HG03139 (cell line): ENCODE data around the gene SCAP.
"Not testable (repeated sequence)": the region's sequence is repeated elsewhere in the genome, so short reads cannot be mapped to it uniquely, and the experiment has no call there.

Experiments used
- ATAC-seq: cut with Tn5 transposase; IDR thresholded peaks from one replicate; pipeline ENCODE4 v1.9.1; 2021; ENCODE audit not compliant: unreplicated experiment

Gene SCAP

GRCh38 chr3:47475570-47476329, at the start of gene SCAP:
Gene SCAP, minus strand, starts transcription at chr3:47475941. Its CDS starts 32,948 bp downstream, at chr3:47442993.
- peak; percentile 81 for ATAC-seq

GRCh38 chr3:47523310-47524073, 47.8 kb upstream of the SCAP start:
- ATAC-seq, result no peak

GRCh38 chr3:47522082-47522987, 46.6 kb upstream of the SCAP start:
- no peak for ATAC-seq

- no peak for ATAC-seq
Measured at GRCh38 chr3:47520756-47521155, 45.0 kb upstream of the SCAP start.

GRCh38 chr3:47517937-47518336, 42.2 kb upstream of the SCAP start:
- no peak for ATAC-seq

DNA sequence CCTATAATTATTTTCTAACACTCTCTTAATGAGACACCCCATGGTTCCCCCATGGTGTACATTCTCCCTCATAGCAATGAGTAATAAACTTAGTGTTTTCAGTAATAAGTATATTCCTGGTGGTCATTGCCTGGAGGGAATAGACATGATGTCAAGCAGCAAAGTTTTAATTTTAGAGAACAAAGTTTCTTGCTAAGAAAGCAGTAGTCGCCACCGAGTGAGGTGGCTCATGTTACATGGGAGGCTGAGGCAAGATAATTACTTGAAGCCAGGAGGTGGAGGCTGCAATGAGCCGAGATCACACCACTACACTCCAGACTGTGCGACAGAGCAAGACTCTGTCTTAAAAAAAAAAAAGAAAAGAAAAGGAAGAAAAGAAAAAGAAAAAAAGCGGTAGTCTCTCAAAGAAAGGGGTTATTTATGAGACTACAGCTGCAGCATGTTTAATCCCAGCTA, 40.2 kb upstream of the SCAP start:
- no peak for ATAC-seq

DNA sequence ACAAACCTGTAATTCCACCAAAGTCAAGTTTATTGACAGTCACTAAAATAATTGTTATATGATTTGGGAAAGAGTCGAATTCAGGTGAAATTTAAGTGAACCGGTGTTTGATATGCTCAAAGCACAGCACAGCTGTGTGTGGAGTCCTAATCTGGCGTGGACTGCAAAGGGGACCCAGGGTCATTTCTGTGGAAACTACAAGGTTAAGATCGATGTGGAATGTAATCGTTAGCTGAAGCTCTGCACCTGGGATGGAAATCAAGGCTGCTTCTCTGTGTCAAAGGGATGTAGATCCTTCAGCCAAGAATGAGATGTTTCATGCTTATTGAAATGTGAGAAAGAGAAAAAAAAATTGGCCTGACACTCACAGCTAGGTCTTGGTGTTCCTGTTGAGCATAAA, 39.4 kb upstream of the SCAP start:
- ATAC-seq, result no peak

DNA sequence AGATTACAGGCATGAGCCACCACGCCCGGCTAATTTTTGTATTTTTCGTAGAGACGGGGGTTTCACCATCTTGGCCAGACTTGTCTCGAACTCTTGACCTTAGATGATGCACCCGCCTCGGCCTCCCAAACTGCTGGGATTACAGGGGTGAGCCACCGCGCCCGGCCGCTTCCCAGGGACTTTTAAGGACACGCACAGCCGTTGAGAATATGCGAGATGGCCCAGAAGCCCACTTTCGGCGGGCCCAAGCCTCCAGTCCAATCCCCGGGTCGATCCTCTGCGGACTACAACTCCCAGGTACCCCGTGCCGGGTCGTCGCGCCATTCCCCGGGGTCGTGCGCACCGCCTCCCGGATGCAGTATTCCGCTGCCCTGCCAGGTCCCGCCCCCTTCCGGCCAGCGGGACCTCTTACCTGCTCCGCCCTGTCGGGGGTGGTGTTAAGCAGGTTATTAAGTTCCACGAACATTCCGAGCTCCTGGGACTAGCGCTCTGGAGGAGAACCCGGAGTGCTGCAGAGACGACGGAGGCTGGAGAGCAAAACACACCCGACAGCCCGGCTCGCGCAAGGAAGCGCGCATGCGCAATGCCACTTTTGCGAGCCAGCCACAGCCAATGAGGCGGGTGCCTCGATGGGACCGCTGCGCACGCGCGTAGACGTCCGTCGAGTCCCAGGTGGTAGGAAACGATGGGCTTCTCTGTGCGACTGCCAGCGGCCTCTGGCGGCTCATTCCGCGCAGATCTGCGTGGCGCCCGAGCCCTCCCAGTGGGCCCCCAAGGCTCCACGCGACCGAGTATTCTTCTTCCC, 37.6 kb upstream of the SCAP start, which contains the start of gene ELP6:
Gene ELP6, minus strand, starts transcription at position 588 of the 805 bp plus-strand sequence. Its CDS starts 122 bp downstream, at position 466.
- peak; percentile 88 for ATAC-seq

- ATAC-seq, result no peak
Measured at GRCh38 chr3:47512416-47513124, 36.8 kb upstream of the SCAP start.

DNA sequence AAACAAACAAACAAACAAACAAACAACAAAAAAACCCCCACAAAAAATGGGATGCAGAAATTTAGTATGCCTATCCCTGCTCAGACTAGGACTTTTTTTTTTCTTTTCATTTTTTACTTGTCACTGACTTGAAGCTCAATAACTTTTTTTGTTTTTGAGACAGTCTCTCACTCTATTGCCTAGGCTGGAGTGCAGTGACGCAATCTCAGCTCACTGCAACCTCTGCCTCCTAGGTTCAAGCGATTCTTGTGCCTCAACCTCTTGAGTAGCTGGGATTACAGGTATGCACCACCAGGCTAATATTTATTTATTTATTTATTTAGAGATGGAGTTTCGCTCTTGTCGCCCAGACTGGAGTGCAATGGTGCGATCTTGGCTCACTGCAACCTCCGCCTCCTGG, 29.5 kb upstream of the SCAP start:
- ATAC-seq, result not testable (repeated sequence)

DNA sequence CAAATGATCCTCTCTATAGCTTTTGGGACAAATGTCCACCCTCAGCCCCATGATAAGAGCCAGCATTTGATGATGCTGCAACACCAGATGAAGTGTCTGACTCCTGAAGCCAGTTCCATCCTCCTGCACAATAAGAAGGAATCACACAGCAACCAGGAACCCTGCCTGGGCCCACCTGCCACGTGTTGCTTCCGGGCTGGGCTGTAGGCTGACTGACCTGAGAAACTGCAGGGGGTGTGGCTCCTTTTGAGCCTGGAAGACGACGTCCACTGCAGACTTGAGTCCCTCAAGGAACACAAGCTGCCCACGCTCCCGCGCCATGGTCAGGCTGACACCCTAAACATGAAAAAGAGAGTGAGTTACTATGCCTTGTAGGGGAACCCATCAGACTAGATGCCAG, 28.4 kb upstream of the SCAP start:
- ATAC-seq, result no peak

GRCh38 chr3:47503033-47503432, 27.3 kb upstream of the SCAP start:
- no peak for ATAC-seq

DNA sequence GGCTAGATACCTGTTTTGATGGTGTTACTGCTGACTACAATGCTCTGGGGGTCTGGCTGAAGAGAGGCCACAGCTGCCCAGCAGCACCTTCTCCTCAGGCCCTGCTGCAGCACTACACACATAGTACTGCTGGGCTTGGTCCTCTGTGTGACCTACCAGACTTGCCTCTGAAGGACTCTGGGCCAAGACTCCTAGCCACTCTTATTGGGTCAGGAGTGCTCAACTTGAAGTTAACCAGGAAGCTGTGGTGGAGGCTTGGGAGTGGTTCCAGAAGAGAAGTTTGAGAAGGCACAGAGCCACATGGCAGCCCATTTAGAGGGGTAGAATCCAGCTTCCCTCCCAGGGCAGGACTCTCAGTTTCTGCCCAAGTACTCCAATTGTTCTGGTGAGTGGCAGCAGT, 21.2 kb upstream of the SCAP start:
- ATAC-seq, result no peak

GRCh38 chr3:47495886-47496285, 20.1 kb upstream of the SCAP start:
- ATAC-seq, result no peak

DNA sequence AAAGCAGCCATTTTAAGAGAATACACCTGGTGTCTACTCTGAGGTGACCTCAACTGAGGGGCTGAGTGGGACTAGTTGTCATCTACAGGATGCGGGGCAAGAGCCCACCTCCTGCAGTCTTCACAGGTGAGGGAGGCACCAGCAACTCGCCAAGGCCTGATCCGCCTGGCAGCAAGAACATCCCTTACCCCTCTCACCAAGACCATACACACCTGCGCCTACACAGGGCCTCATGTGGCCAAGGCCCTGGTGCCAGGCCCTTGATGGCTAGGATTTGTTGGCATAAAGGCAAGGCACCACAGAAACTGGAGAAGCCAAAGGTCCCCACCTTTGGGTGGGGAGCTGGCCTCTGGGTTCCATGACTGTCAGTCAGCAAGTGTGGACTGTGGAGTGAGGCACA, 19.4 kb upstream of the SCAP start:
- ATAC-seq, result no peak

GRCh38 chr3:47491777-47492176, 16.0 kb upstream of the SCAP start:
- no peak for ATAC-seq

DNA sequence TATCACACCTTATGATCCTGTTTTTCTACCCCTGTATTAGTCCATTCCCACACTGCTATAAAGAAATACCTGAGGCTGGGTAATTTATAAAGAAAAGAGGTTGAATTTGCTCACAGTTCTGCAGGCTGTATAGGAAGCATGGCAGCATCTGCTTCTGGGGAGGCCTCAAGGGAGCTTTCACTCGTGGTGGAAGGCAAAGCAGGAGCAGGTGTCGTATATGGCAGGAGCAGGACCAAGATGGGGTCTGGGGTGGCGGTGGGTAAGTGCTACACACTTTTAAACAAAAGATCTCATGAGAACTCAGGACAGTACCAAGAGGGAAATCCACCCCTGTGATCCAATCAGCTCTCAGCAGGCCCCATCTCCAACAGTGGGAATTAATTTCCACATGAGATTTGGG, 15.4 kb upstream of the SCAP start:
- ATAC-seq, result no peak

DNA sequence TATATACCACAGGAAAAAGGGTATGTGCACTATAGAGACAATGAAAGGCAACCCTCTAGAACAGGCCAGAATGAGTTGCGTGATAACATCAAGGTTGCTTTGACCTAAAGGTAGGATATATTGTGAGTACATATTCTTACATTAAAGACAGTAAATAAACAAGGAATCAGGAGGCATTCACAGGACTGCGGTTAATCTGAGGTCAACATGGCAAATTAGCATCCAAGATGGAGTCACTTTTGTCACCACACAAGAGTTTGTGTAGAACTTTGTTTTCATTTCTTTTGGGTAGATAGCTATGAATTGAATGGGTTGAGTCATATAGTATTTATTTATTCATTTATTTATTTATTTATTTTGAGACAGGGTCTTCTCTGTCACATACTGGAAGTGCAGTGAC, 11.5 kb upstream of the SCAP start:
- ATAC-seq, result no peak

DNA sequence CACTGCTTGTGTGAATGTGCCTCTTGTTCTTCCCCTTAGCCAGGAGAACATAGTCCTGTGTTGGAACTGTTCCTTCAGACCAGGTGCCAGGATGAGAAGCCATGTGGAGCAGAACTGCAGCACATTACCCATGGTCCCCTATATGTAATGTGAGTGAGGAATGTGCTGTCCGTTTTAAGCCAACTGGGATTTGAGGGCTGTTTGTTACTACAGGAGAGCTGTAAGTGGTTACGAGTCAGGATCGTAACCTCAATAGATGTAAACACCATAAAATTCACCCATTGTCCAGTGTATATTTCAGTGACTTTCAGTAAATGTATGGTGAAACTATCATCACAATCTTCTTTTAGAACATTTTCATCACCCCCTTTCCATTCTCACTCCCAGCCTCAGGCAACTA, 10.1 kb upstream of the SCAP start:
- ATAC-seq, result no peak

GRCh38 chr3:47482366-47482765, 6.6 kb upstream of the SCAP start:
- ATAC-seq, result no peak
